K562 (cell line): ENCODE results near the gene MGAT5. TPM values are rescaled to one million over a fixed set of nuclear protein-coding genes. Genes with fewer than 3 reads are reported as not detected.

ENCODE experiments used
- ATAC-seq: fragments of 200-7000 bp; cut with Tn5 transposase; 3 replicates; pipeline ENCODE4 v1.9.1; 2020; ENCODE audit warnings: moderate library complexity
- BruUV-seq: library from RNA; stranded (reverse); fragments of 400-500 nt; replicated peaks from 2 replicates; lab custom pipeline; 2021; lab: Mats Ljungman, UMichigan
- CTCF ChIA-PET: fragments of 300-600 bp; formaldehyde crosslinking; extraction: SDS; loops from one replicate; lab custom pipeline; 2021; ENCODE audit warnings: low intra/inter-chr PET ratio; lab: Yijun Ruan, JAX
- POLR2A ChIA-PET: fragments of 300-600, 350-650 bp; sonication (Branson Sonifier 250); formaldehyde crosslinking; extraction: SDS; loops from one replicate; lab custom pipeline; 2021; ENCODE audit warnings: antibody characterized with exemption, inconsistent platforms; lab: Yijun Ruan, JAX
- DNase-seq, 4 experiments: peaks; one replicate each; pipeline versions ENCODE4 v3.0.0 to v3.0.0-alpha.2; 2011 to 2018; ENCODE audit warnings: low spot score in 3 of 4, mixed read lengths in 3 of 4; ENCODE audit errors: extremely low read depth in 1 of 4
- FAIRE-seq: peaks from 2 replicates; lab custom pipeline; 2011; peaks lifted over from hg19 to GRCh38; lab: Jason Lieb, UNC
- H2AFZ ChIP-seq: 2 replicates; pipeline ENCODE4 v1.6.0; 2011; ENCODE audit warnings: low read depth, low read length, control low read depth, inconsistent platforms
- H3K27ac ChIP-seq: fragments of 200-600 bp; 3 replicates; pipeline ENCODE4 v1.8.0; 2011; ENCODE audit warnings: low read depth, mild to moderate bottlenecking, control low read depth, inconsistent platforms, low read length, moderate library complexity, mixed read lengths; ENCODE audit errors: extremely low read depth
- H3K27me3 ChIP-seq, 2 experiments: fragments of 300-600 bp in 1 of 2; 2 replicates in 1 of 2; 3 replicates in 1 of 2; pipeline versions ENCODE4 v1.6.0 to v1.8.0; 2011; ENCODE audit warnings: inconsistent platforms in 2 of 2, low read length in 2 of 2, mild to moderate bottlenecking in 1 of 2, mixed read lengths in 1 of 2, moderate library complexity in 1 of 2; ENCODE audit not compliant: control insufficient read depth in 2 of 2, insufficient read depth in 2 of 2
- H3K36me3 ChIP-seq: fragments of 300-600 bp; 3 replicates; pipeline ENCODE4 v1.8.0; 2011; ENCODE audit warnings: mild to moderate bottlenecking, low read length, inconsistent platforms; ENCODE audit not compliant: control insufficient read depth, insufficient read depth
- H3K4me1 ChIP-seq, 2 experiments: fragments of 200-600 bp in 1 of 2; replicated peaks in 1 of 2; 2 replicates in 1 of 2; 3 replicates in 1 of 2; pipeline versions ENCODE4 v1.5.1 to v1.8.0; 2011; ENCODE audit warnings: inconsistent platforms in 2 of 2, low read length in 2 of 2, mild to moderate bottlenecking in 1 of 2, mixed read lengths in 1 of 2, moderate library complexity in 1 of 2; ENCODE audit not compliant: control insufficient read depth in 2 of 2, insufficient read depth in 2 of 2
- H3K4me2 ChIP-seq: 2 replicates; pipeline ENCODE4 v1.6.1; 2011; ENCODE audit warnings: low read length, control low read depth, inconsistent platforms, mixed read lengths; ENCODE audit not compliant: insufficient read depth
- H3K4me3 ChIP-seq: fragments of 200-600 bp; sonication (generic), shearing (Covaris generic); 2 replicates; pipeline ENCODE4 v1.5.1; 2016; ENCODE audit warnings: control low read depth, inconsistent platforms
- H3K79me2 ChIP-seq: fragments of 200-600 bp; 3 replicates; pipeline ENCODE4 v1.8.0; 2011; ENCODE audit warnings: low read length, inconsistent platforms; ENCODE audit not compliant: control insufficient read depth, insufficient read depth
- H3K9ac ChIP-seq, 2 experiments: 2 replicates each; pipeline versions ENCODE4 v1.6.0 to v1.6.1; 2011; ENCODE audit warnings: low read depth in 2 of 2, low read length in 2 of 2, control low read depth in 1 of 2, inconsistent platforms in 1 of 2, mild to moderate bottlenecking in 1 of 2, mixed read lengths in 1 of 2; ENCODE audit not compliant: insufficient read depth in 1 of 2
- H3K9me1 ChIP-seq: one replicate; pipeline ENCODE4 v1.6.0; 2011; ENCODE audit warnings: inconsistent platforms, mild to moderate bottlenecking, low read length, moderate library complexity; ENCODE audit not compliant: control insufficient read depth, insufficient read depth
- H3K9me3 ChIP-seq: replicated peaks from 2 replicates; pipeline ENCODE4 v1.5.1; 2011; ENCODE audit warnings: low read depth, low read length, inconsistent platforms; ENCODE audit not compliant: control insufficient read depth, insufficient read depth
- H4K20me1 ChIP-seq: replicated peaks from 2 replicates; pipeline ENCODE4 v1.6.1; 2011; ENCODE audit warnings: low read length, inconsistent platforms, mixed read lengths; ENCODE audit not compliant: control insufficient read depth, insufficient read depth
- CHD4 ChIP-seq: fragments of 200-600 bp; sonication (generic); IDR thresholded peaks from 3 replicates; pipeline ENCODE4 v1.6.1; 2012; ENCODE audit warnings: low read depth, mild to moderate bottlenecking, mixed read lengths, low read length, inconsistent platforms; ENCODE audit not compliant: insufficient read depth, insufficient replicate concordance, poor library complexity, severe bottlenecking
- NUFIP1 ChIP-seq: fragments of 450-650 bp; IDR thresholded peaks from 2 replicates; pipeline ENCODE4 v1.6.1; 2018; ENCODE audit not compliant: partially characterized antibody
- PURB ChIP-seq: sonication (generic); formaldehyde crosslinking; IDR thresholded peaks from 2 replicates; pipeline ENCODE4 v1.9.0; 2021; ENCODE audit warnings: low read depth, mild to moderate bottlenecking, missing genetic modification reagents
- RBBP5 ChIP-seq: fragments of 200-600 bp; sonication (generic); IDR thresholded peaks from 2 replicates; pipeline ENCODE4 v1.6.1; 2012; ENCODE audit warnings: borderline replicate concordance, mild to moderate bottlenecking, low read length, control low read depth, inconsistent platforms; ENCODE audit not compliant: insufficient read depth, poor library complexity, severe bottlenecking
- SIX5 ChIP-seq, 2 experiments: IDR thresholded peaks; 2 replicates each; pipeline ENCODE4 v1.6.1; 2011; ENCODE audit warnings: low read length in 2 of 2, borderline replicate concordance in 1 of 2, low read depth in 1 of 2, mild to moderate bottlenecking in 1 of 2, moderate library complexity in 1 of 2; ENCODE audit not compliant: insufficient read depth in 1 of 2
- SP1 ChIP-seq: sonication (generic); formaldehyde crosslinking; IDR thresholded peaks from 2 replicates; pipeline ENCODE4 v1.8.1; 2022; ENCODE audit warnings: mild to moderate bottlenecking, missing genetic modification reagents
- TCF7 ChIP-seq: sonication (generic); IDR thresholded peaks from 2 replicates; pipeline ENCODE4 v1.6.1; 2016; ENCODE audit warnings: antibody characterized with exemption, borderline replicate concordance
- ZNF146 ChIP-seq: IDR thresholded peaks from one replicate; pipeline ENCODE4 v1.6.1; 2018; ENCODE audit warnings: missing compliant biosample characterization; ENCODE audit not compliant: unreplicated experiment
- WGBS: fragments of 100-300 bp; shearing (Covaris generic); methylation state at CpG from one replicate; pipeline ENCODE4 v1.1.6; 2016; ENCODE audit warnings: low coverage, mixed read lengths; ENCODE audit not compliant: insufficient coverage; ENCODE audit errors: missing lambda C conversion rate; 5-methylcytosine and 5-hydroxymethylcytosine counted together
- in situ Hi-C: fragments of 300-500 bp; cut with MboI; formaldehyde crosslinking; loops from 4 replicates; pipeline ENCODE4 v1.15.0; 2018; ENCODE audit warnings: inconsistent platforms, mixed read lengths
- intact Hi-C: fragments of 100-400 bp; cut with micrococcal nuclease; formaldehyde crosslinking; loops from 2 replicates; pipeline ENCODE4 v1.14.2; 2022
- polyA plus RNA-seq, 8 experiments: library from polyadenylated mRNA; depleted of rRNA in 4 of 8; stranded (reverse) in 5 of 8; unstranded in 3 of 8; fragments of >200 nt; fragmentation: Nextera tagmentation in 2 of 8; fragmentation: Illumina TruSeq in 1 of 8; extraction: Ambion mirVana in 2 of 8; extraction: Trizol in 1 of 8; gene quantifications; 2 replicates each; pipeline versions ENCODE4 v1.2.1 to v1.2.3, GENCODE V29; 2011 to 2014; ENCODE audit warnings: inconsistent platforms in 1 of 8, missing spikeins in 1 of 8
- total RNA-seq, 7 experiments: library from RNA; depleted of rRNA in 6 of 7; stranded (reverse); fragments of >200 nt in 6 of 7; fragmentation: Illumina TruSeq in 2 of 7; extraction: Trizol in 2 of 7; gene quantifications; 2 replicates each; pipeline versions ENCODE4 v1.2.1 to v1.2.3, GENCODE V29; 2011 to 2021; ENCODE audit warnings: low replicate concordance in 1 of 7
- TF ChIP-seq, protein P1 (sequence below): fragments of 450-650 bp; IDR thresholded peaks from 2 replicates; pipeline ENCODE4 v1.7.0; 2016; ENCODE audit warnings: borderline replicate concordance
- TF ChIP-seq, protein P2 (sequence below): fragments of 250-450 bp; sonication (Bioruptor Pico); IDR thresholded peaks from 2 replicates; pipeline ENCODE4 v1.8.0; 2021; ENCODE audit warnings: mild to moderate bottlenecking, moderate library complexity

MGAT5 gene
- total and polyA plus RNA-seq, 9 of the 15 experiments (the other 6 are each of a cell fraction or from before 2014, with no cell fraction given), result 1.6 to 18.6 (median 11.1) TPM

- no peak for TF ChIP-seq SIX5 (IDR thresholded peaks at IDR 0.05; ENCODE audit: borderline replicate concordance in 1 of 2, insufficient read depth in 1 of 2, low read depth in 1 of 2, low read length in 2 of 2)
Observed at GRCh38 chr2:134410006-134410405, 156.1 kb downstream of the MGAT5 start (continued).

GRCh38 chr2:134410831-134411231 is 157.0 kb downstream of the MGAT5 start:
- Histone ChIP-seq H3K27ac (no peak overlapping the region), H4K20me1 (no peaks in the 10 kb centered on the region), H3K9ac (no peak overlapping the region), H3K27me3 (no peaks in the 10 kb centered on the region), H3K4me3 (no peak overlapping the region), H3K36me3 (no peaks in the 10 kb centered on the region), H3K4me2 (no peak overlapping the region), H2AFZ (no peak overlapping the region), H3K9me3 (no peaks in the 10 kb centered on the region), H3K4me1 (no peaks in the 10 kb centered on the region; a peak in 1 of 5 replicates), H3K79me2 (no peaks in the 10 kb centered on the region), H3K9me1 (no peaks in the 10 kb centered on the region)
- TF ChIP-seq CHD4 (no peak), RBBP5 (no peak), PURB (CRISPR knock-in tag) (no peak), ZNF146 (CRISPR knock-in tag) (no peak), SP1 (CRISPR knock-in tag) (no peak), TCF7 (no peak), NUFIP1 (no peak)
- TF ChIP-seq, protein P1, sequence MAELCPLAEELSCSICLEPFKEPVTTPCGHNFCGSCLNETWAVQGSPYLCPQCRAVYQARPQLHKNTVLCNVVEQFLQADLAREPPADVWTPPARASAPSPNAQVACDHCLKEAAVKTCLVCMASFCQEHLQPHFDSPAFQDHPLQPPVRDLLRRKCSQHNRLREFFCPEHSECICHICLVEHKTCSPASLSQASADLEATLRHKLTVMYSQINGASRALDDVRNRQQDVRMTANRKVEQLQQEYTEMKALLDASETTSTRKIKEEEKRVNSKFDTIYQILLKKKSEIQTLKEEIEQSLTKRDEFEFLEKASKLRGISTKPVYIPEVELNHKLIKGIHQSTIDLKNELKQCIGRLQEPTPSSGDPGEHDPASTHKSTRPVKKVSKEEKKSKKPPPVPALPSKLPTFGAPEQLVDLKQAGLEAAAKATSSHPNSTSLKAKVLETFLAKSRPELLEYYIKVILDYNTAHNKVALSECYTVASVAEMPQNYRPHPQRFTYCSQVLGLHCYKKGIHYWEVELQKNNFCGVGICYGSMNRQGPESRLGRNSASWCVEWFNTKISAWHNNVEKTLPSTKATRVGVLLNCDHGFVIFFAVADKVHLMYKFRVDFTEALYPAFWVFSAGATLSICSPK, result no peak
- TF ChIP-seq, protein P2, sequence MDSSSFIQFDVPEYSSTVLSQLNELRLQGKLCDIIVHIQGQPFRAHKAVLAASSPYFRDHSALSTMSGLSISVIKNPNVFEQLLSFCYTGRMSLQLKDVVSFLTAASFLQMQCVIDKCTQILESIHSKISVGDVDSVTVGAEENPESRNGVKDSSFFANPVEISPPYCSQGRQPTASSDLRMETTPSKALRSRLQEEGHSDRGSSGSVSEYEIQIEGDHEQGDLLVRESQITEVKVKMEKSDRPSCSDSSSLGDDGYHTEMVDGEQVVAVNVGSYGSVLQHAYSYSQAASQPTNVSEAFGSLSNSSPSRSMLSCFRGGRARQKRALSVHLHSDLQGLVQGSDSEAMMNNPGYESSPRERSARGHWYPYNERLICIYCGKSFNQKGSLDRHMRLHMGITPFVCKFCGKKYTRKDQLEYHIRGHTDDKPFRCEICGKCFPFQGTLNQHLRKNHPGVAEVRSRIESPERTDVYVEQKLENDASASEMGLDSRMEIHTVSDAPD (CRISPR knock-in tag), result no peak
- ChIA-PET CTCF (interaction anchor here (1.9 to 2.0 kb wide), 2 partner anchors 292 to 524 kb away, joined by 7 to 14 read pairs; no protein-coding TSS in a partner anchor), POLR2A (interaction anchor here (0.8 to 1.4 kb wide), 3 partner anchors 9 to 31 kb away, joined by 3 to 7 read pairs (median 6); no protein-coding TSS in a partner anchor)
- no peak for ATAC-seq
- in situ Hi-C loops (loop anchor here (25.0 kb wide), 2 partner anchors 299 to 524 kb away; no protein-coding TSS in a partner anchor), intact Hi-C loops (loop anchor here (5.0 kb wide), 2 partner anchors 164 to 204 kb away; no protein-coding TSS in a partner anchor)
- no peak for DNase-seq
- no peak for FAIRE-seq
- no TSS peak for BruUV-seq
- 15% methylated on average over 5 of the region's 5 CpGs for WGBS
